Activated CD4-positive, alpha-beta T cell treated with anti-CD3 and anti-CD28 coated beads, Interleukin-10, Interleukin-2, amounts not matched to agents 100 ng/mL and 50 ng/mL, durations not matched to agents 16 hours and 8 hours (primary cell): ENCODE measurements around the gene PPARG.
A peak's percentile ranks its signal among the peaks of the same experiment; 100 is the strongest.

ENCODE experiments used
- DNase-seq: peaks from one replicate; pipeline ENCODE4 v3.0.0-alpha.2; 2020

The PPARG gene

GRCh38 chr3:12345584-12346494 lies 57.0 kb downstream of the PPARG start:
- DNase-seq = peak; percentile 42

GRCh38 chr3:12347301-12347700 lies 58.4 kb downstream of the PPARG start:
- no peak for DNase-seq

GRCh38 chr3:12349895-12350811 lies 61.3 kb downstream of the PPARG start:
- DNase-seq = no peak

- no peak for DNase-seq
These were observed 62.3 kb downstream of the PPARG start for GRCh38 chr3:12351145-12351544.

GRCh38 chr3:12352253-12352652 lies 63.4 kb downstream of the PPARG start:
- no peak for DNase-seq

- DNase-seq = no peak
These were observed 63.9 kb downstream of the PPARG start for GRCh38 chr3:12352755-12353154.

- DNase-seq = no peak
These were observed 65.1 kb downstream of the PPARG start for GRCh38 chr3:12353796-12354525.

GRCh38 chr3:12356175-12356574 lies 67.3 kb downstream of the PPARG start:
- no peak for DNase-seq

GRCh38 chr3:12356996-12357395 lies 68.1 kb downstream of the PPARG start:
- no peak for DNase-seq

- no peak for DNase-seq
These were observed 68.6 kb downstream of the PPARG start for GRCh38 chr3:12357456-12357855.

GRCh38 chr3:12363397-12364195 lies 74.7 kb downstream of the PPARG start:
- DNase-seq = no peak

GRCh38 chr3:12367346-12367745 lies 78.5 kb downstream of the PPARG start:
- no peak for DNase-seq

- no peak for DNase-seq
These were observed 80.2 kb downstream of the PPARG start for GRCh38 chr3:12369029-12369428.

- peak; percentile 6 for DNase-seq
These were observed 80.7 kb downstream of the PPARG start for GRCh38 chr3:12369598-12369997.

- DNase-seq = no peak
These were observed 81.9 kb downstream of the PPARG start for GRCh38 chr3:12370758-12371157.

GRCh38 chr3:12371525-12372140 lies 82.8 kb downstream of the PPARG start:
- no peak for DNase-seq

- DNase-seq = no peak
These were observed 83.9 kb downstream of the PPARG start for GRCh38 chr3:12372741-12373280.

- no peak for DNase-seq
These were observed 86.7 kb downstream of the PPARG start for GRCh38 chr3:12375572-12375971.

GRCh38 chr3:12379640-12380429 lies 91.0 kb downstream of the PPARG start:
- DNase-seq = no peak

GRCh38 chr3:12380461-12380860 lies 91.6 kb downstream of the PPARG start:
- DNase-seq = no peak

- no peak for DNase-seq
These were observed 92.3 kb downstream of the PPARG start for GRCh38 chr3:12381199-12381598.
